Measurements from ENCODE around the gene ARHGAP24.

The ARHGAP24 gene

GRCh38 chr4:85431881-85432485, 43.0 kb upstream of the ARHGAP24 start:
- H3K4me3 ChIP-seq (ENCODE audit: control insufficient read depth, low read depth, low read length), result no peak overlapping the region
- DNase-seq (ENCODE audit: low read depth), result no peak
- no peak for TF ChIP-seq CTCF (conservative IDR thresholded peaks at IDR 0.05; ENCODE audit: control insufficient read depth, insufficient read depth, low read depth, low read length)

DNA sequence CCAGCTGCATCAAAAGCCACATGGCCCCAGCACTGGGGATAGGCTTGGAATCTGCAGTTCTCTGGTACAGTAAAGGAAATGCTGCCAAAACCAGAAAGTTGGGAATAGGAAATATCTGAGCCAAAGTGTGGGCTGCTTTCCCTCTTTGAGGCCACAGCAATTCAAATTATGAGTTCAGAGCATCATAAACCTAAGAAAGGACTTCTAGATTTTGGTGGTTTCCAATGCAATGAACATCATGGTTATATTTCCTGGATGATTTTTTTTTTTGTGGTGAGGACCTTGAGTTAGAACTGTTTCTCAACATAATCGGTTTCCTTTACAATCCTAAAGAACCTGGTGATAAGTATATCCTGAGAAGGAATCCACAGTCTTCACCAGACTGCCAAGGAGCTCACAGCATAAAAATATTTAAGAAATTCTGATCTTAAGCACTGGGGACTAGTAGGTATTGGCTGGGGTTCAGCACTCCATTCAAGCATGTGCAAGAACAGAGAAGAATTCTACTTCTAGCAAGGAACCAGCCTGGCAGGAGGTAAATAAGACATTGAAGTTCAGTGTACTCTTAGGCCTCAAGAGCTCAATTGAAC, 29.8 kb upstream of the ARHGAP24 start:
- H3K4me3 ChIP-seq (ENCODE audit: control insufficient read depth, low read depth, low read length), result no peak overlapping the region
- DNase-seq (ENCODE audit: low read depth), result no peak
- TF ChIP-seq CTCF (conservative IDR thresholded peaks at IDR 0.05; ENCODE audit: control insufficient read depth, insufficient read depth, low read depth, low read length), result no peak

DNA sequence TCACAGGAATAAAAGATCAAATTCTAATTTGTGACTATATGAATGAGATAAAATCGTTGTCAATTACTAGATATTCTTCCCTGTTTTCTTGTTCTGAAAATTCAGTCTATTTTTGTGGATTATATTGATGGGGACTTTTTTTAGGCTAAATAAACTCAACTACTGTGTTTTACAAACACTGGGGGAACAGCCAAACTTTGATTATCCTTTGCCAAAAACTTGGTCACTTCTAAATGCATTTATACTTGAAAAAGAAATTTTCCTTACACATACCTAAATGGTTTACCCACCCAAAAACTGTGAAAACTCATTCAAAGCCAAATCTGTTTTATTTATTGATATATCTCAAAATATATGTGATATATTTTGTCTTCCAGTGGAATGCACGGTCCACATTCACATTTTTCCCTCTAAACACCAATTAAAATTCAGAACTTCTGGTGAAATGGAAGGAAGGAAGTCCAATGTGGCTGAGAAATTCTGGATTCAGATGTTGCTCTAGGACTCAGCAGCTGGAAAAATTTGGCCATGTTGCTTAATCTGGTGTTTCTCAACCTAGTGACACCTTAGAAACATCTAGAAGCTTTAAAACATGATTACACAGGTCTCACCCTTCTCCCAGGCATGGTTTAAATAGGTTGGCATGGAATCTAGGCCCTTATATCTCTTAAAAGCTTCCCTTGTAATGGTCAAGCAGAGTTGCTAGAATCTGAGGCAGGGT, 28.6 kb upstream of the ARHGAP24 start:
- DNase-seq (ENCODE audit: low read depth), result no peak
- H3K4me3 ChIP-seq (ENCODE audit: control insufficient read depth, low read depth, low read length), result no peak overlapping the region
- TF ChIP-seq CTCF (conservative IDR thresholded peaks at IDR 0.05; ENCODE audit: control insufficient read depth, insufficient read depth, low read depth, low read length), result no peak

- TF ChIP-seq CTCF (conservative IDR thresholded peaks at IDR 0.05; ENCODE audit: control insufficient read depth, insufficient read depth, low read depth, low read length), result no peak
- no peak for DNase-seq (ENCODE audit: low read depth)
- no peak overlapping the region for H3K4me3 ChIP-seq (ENCODE audit: control insufficient read depth, low read depth, low read length)
Observed at GRCh38 chr4:85448906-85449890, 25.8 kb upstream of the ARHGAP24 start.

- TF ChIP-seq CTCF (conservative IDR thresholded peaks at IDR 0.05; ENCODE audit: control insufficient read depth, insufficient read depth, low read depth, low read length), result no peak
- no peak overlapping the region for H3K4me3 ChIP-seq (ENCODE audit: control insufficient read depth, low read depth, low read length)
- no peak for DNase-seq (ENCODE audit: low read depth)
Observed at GRCh38 chr4:85452058-85452731, 22.8 kb upstream of the ARHGAP24 start.

- no peak for TF ChIP-seq CTCF (conservative IDR thresholded peaks at IDR 0.05; ENCODE audit: control insufficient read depth, insufficient read depth, low read depth, low read length)
- no peak for DNase-seq (ENCODE audit: low read depth)
- H3K4me3 ChIP-seq (ENCODE audit: control insufficient read depth, low read depth, low read length), result no peak overlapping the region
Observed at GRCh38 chr4:85455942-85456341, 19.0 kb upstream of the ARHGAP24 start.
